MM.1S (cell line): Measurements from ENCODE around the gene COPB1.

Experiments
- EZH2 ChIP-seq: fragments of 300-600 bp; sonication (generic); optimal IDR thresholded peaks from 2 replicates; pipeline ENCODE3; 2017; ENCODE audit warnings: low read depth, mild to moderate bottlenecking, antibody characterized with exemption, low read length, mixed read lengths
- TF ChIP-seq, protein P1 (sequence below): fragments of 300-600 bp; sonication (generic); IDR thresholded peaks from 2 replicates; pipeline ENCODE4 v1.5.1; 2016; ENCODE audit warnings: antibody characterized with exemption, low read length, mixed read lengths

GRCh38 chr11:14417617-14418374 is 81.8 kb downstream of the COPB1 start:
- TF ChIP-seq, protein P1, sequence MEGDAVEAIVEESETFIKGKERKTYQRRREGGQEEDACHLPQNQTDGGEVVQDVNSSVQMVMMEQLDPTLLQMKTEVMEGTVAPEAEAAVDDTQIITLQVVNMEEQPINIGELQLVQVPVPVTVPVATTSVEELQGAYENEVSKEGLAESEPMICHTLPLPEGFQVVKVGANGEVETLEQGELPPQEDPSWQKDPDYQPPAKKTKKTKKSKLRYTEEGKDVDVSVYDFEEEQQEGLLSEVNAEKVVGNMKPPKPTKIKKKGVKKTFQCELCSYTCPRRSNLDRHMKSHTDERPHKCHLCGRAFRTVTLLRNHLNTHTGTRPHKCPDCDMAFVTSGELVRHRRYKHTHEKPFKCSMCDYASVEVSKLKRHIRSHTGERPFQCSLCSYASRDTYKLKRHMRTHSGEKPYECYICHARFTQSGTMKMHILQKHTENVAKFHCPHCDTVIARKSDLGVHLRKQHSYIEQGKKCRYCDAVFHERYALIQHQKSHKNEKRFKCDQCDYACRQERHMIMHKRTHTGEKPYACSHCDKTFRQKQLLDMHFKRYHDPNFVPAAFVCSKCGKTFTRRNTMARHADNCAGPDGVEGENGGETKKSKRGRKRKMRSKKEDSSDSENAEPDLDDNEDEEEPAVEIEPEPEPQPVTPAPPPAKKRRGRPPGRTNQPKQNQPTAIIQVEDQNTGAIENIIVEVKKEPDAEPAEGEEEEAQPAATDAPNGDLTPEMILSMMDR = no peak
- no peak for TF ChIP-seq EZH2
